Muscle layer of colon (tissue), 2 donors: ENCODE measurements around the gene ADK.
"Not testable (repeated sequence)": the region's sequence is repeated elsewhere in the genome, so short reads cannot be mapped to it uniquely, and the experiment has no call there.

Source experiments
- H3K27ac ChIP-seq: one replicate; pipeline ENCODE4 v1.7.0; 2013; ENCODE audit warnings: low read depth, mild to moderate bottlenecking, low read length, moderate library complexity
- H3K27me3 ChIP-seq, 2 donors: one replicate each; pipeline ENCODE4 v1.7.0; 2013; ENCODE audit warnings: low read length in 2 of 2, mild to moderate bottlenecking in 2 of 2; ENCODE audit not compliant: insufficient read depth in 2 of 2, control insufficient read depth in 1 of 2
- H3K36me3 ChIP-seq: one replicate; pipeline ENCODE4 v1.7.0; 2013; ENCODE audit warnings: mild to moderate bottlenecking, low read length; ENCODE audit not compliant: insufficient read depth
- H3K4me1 ChIP-seq: one replicate; pipeline ENCODE4 v1.7.0; 2013; ENCODE audit warnings: mild to moderate bottlenecking, low read length; ENCODE audit not compliant: insufficient read depth
- H3K4me3 ChIP-seq, 2 donors: one replicate each; pipeline ENCODE4 v1.7.0; 2013; ENCODE audit warnings: low read length in 2 of 2, low read depth in 1 of 2, mild to moderate bottlenecking in 1 of 2, moderate library complexity in 1 of 2
- H3K9ac ChIP-seq: one replicate; pipeline ENCODE4 v1.7.0; 2013; ENCODE audit warnings: low read length
- H3K9me3 ChIP-seq: one replicate; pipeline ENCODE4 v1.7.0; 2013; ENCODE audit warnings: mild to moderate bottlenecking, low read length
- donor health status: abdominal sarcoma.
- donor health status: Adenocarcinoma of cecum.

Gene ADK

DNA sequence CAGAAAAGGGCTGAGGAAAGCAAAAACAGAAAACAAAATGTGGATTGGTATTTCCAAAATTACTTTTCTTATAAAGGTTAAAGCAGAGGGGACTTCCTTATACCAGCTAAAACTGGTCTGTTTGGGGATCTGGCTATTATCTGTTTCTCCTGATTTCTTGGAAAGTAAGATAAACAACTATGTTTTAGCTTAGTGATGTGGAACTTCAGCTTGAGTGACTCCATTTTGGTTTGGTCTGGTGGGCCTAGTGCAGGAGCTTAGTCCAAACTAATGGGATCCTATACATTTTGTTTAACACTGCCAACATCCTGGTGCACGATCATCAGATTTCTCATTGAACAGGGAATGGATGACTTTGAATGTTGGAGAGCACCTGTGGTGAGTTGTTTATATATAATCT, 283.5 kb downstream of the ADK start:
- no peaks in the 10 kb centered on the region for H3K27me3 ChIP-seq
- H3K4me1 ChIP-seq = no peaks in the 10 kb centered on the region
- H3K4me3 ChIP-seq = no peak overlapping the region
- no peaks in the 10 kb centered on the region for H3K36me3 ChIP-seq
- H3K9me3 ChIP-seq = no peaks in the 10 kb centered on the region
- H3K9ac ChIP-seq = no peak overlapping the region
- no peak overlapping the region for H3K27ac ChIP-seq

DNA sequence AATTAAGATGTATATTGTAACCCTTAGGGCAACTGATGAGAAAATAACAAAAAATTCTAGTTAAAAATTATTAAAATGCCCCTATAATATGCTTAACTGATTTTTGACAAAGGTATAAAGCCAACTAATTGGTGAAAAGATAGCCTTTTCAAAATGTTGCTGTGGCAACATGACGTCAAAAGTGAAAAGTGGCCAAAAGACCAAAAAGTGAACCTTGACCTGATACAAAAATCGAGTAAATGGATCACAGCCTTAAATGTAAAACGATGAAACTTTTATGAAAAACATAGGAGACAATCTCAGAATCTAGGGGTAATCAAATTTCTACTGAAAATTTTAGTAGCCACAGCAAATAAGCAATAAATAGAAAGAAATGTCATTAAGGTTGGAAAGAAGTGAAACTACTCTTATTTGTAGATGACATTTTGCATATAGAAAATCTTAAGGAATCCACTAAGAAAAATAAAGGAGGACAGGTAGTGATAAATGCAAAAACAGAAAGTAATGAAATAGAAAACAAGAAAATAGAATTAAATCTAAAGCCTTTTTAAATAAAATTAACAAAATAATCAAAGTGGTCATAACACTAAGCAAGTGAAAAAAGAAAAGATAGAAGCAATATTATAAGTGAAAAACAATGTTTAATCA, 285.6 kb downstream of the ADK start:
- H3K9me3 ChIP-seq = no peaks in the 10 kb centered on the region
- no peak overlapping the region for H3K27ac ChIP-seq
- no peaks in the 10 kb centered on the region for H3K36me3 ChIP-seq
- H3K9ac ChIP-seq = no peak overlapping the region
- H3K27me3 ChIP-seq = no peaks in the 10 kb centered on the region
- H3K4me3 ChIP-seq = no peak overlapping the region
- no peaks in the 10 kb centered on the region for H3K4me1 ChIP-seq

DNA sequence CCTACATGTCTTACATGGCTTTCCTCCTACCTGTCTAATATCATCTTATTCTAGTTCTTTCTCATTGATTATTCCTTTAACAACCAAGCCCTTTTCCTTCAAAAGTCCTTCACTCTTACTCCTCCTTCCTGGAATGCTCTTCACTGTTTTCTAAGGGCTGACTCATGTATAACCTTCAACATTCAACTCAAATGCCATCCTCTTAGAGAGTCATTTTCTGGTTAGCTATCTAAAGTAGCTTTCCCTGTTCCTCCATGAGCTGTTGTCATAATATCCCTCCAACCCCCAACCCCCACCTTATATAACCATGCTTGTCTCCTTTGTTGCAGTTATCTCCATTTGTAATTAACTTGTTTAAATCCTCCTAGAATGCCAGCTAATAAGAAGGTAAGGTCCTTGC, 286.8 kb downstream of the ADK start:
- Histone ChIP-seq H3K9ac (no peak overlapping the region), H3K27ac (no peak overlapping the region), H3K9me3 (no peaks in the 10 kb centered on the region), H3K36me3 (no peaks in the 10 kb centered on the region), H3K27me3 (no peaks in the 10 kb centered on the region), H3K4me1 (no peaks in the 10 kb centered on the region), H3K4me3 (no peak overlapping the region)

DNA sequence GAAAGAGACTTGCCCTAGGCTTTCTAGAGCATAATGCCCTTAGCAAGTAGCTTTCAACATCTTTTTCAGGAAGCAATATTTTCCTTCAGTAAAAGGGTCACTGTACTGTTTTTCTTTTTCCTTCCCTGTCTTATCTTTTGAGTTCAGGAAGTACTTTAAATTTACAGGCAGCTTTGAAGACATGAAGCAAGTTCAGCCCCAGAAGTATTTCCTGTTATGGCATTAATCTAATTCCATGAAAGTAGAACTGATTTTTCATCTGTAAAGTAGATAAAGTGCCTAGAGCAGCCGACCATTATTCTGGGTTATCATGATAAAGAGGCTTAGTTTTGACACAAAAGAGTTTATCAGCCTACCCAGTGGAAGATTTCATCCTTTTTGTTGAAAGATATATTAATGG, 288.2 kb downstream of the ADK start:
- no peaks in the 10 kb centered on the region for H3K36me3 ChIP-seq
- H3K9me3 ChIP-seq = no peaks in the 10 kb centered on the region
- H3K9ac ChIP-seq = no peak overlapping the region
- H3K27ac ChIP-seq = no peak overlapping the region
- H3K4me3 ChIP-seq = no peak overlapping the region
- no peaks in the 10 kb centered on the region for H3K4me1 ChIP-seq
- no peaks in the 10 kb centered on the region for H3K27me3 ChIP-seq

DNA sequence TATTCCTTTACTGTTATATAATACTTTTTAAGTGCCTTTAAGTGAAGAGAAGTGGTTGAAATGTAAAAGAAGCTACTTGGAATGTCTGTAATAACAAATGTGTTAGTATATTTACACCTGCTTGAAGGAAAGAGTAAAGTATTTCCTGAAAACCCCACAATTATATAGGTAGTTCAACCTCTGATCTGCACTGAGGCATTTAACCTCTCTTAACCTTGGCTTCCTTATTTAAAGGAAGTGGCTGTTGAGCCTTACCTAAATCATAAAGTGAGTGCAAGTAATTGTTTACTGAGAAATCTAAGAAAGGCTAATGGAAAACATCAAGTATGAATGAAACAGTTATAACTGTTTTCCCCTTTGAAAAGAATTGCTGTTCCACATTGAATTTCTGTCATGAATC, 294.5 kb downstream of the ADK start:
- no peak overlapping the region for H3K9ac ChIP-seq
- no peaks in the 10 kb centered on the region for H3K36me3 ChIP-seq
- H3K4me1 ChIP-seq = no peaks in the 10 kb centered on the region
- H3K27ac ChIP-seq = no peak overlapping the region
- no peaks in the 10 kb centered on the region for H3K9me3 ChIP-seq
- no peak overlapping the region for H3K4me3 ChIP-seq
- no peaks in the 10 kb centered on the region for H3K27me3 ChIP-seq

DNA sequence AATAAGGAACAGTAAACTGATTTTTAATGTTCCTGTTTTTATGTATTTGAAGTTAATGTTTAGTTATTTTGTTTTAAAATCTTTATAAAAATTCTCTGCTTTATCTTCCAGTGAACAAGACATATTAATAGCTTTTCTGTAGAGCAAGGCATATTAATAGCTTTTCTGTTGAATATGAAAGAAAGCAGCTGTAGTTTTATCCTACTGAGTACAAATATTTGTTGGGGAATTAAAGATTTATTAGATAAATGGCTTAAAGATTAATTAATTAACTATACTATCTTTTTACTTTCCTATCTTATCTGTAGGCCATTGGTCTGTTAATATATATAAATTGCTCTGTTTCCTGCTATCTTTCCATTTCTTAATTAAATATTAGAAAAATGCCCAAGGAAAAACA, 299.6 kb downstream of the ADK start:
- no peaks in the 10 kb centered on the region for H3K36me3 ChIP-seq
- no peaks in the 10 kb centered on the region for H3K9me3 ChIP-seq

DNA sequence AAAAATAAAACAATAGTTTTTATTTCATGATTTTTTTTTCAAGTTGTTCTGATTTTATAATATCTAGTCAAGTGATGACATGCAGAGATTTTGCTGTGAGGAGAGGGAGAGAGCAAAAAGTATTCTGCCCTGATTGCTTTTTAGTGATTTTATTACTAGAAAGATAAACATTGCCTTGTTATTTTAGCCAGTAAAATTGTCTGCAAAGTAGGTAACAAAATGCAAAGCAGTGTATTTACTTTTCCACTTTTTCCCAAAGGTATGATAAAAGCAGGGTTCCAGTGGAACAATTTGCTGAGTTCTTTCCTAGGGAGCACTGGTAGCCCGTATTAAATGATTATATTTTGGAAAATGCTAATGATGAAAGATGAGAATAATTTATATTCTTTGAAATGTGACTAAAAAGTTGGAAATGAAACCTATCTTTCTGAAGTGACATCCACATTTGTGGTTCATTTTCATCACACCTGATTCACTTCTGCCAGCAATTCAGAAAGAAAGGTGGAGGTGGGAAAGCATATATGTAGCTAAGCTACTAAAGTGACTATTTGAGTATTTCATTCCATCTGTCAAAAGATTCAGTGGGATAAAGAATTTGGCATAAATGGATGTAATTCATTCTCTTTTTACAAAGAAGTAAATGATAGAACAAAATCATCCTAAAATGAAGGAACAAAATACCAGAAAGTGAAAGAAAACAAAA, 300.3 kb downstream of the ADK start:
- no peak overlapping the region for H3K9ac ChIP-seq
- H3K27ac ChIP-seq = no peak overlapping the region
- H3K9me3 ChIP-seq = no peaks in the 10 kb centered on the region
- no peaks in the 10 kb centered on the region for H3K27me3 ChIP-seq
- no peaks in the 10 kb centered on the region for H3K4me1 ChIP-seq
- no peak overlapping the region for H3K4me3 ChIP-seq
- no peaks in the 10 kb centered on the region for H3K36me3 ChIP-seq

More for the DNA sequence above, 299.6 kb downstream of the ADK start:
- H3K27me3 ChIP-seq = no peaks in the 10 kb centered on the region
- H3K27ac ChIP-seq = no peak overlapping the region
- no peak overlapping the region for H3K4me3 ChIP-seq
- no peaks in the 10 kb centered on the region for H3K4me1 ChIP-seq
- H3K9ac ChIP-seq = no peak overlapping the region

DNA sequence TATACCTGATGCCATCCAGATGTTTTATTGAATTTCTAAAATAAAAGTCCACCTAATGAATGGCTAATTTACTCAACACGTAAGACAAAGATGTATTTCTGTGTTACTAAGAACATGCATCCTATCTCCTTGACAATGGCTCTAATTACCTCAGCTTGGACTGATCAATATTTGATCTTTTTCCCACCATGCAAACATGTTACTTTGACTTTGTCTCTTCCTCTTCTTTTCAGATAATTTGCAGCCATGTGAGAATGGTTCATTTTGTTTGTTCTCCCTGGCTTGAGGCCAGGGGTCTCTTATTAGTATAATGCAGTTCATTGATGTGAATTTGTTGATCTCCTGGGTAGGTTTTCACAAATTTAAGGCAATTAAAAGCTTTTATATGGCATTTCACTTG, 302.1 kb downstream of the ADK start:
- Histone ChIP-seq H3K4me3 (no peak overlapping the region), H3K27me3 (no peaks in the 10 kb centered on the region), H3K4me1 (no peaks in the 10 kb centered on the region), H3K27ac (no peak overlapping the region), H3K9me3 (no peaks in the 10 kb centered on the region), H3K36me3 (no peaks in the 10 kb centered on the region), H3K9ac (no peak overlapping the region)

DNA sequence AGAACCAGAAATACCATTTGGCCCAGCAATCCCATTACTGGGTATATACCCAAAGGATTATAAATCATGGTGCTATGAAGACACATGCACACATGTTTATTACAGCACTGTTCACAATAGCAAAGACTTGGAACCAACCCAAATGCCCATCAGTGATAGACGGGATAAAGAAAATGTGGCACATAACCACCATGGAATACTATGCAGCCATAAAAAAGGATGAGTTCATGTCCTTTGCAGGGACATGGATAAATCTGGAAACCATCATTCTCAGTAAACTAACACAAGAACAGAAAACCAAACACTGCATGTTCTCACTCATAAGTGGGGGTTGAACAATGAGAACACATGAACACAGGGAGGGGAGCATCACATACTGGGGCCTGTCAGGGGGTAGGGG, 306.5 kb downstream of the ADK start:
- not testable (repeated sequence) for H3K4me3 ChIP-seq, H3K9ac ChIP-seq, H3K27ac ChIP-seq, H3K9me3 ChIP-seq, H3K36me3 ChIP-seq, H3K4me1 ChIP-seq, H3K27me3 ChIP-seq

DNA sequence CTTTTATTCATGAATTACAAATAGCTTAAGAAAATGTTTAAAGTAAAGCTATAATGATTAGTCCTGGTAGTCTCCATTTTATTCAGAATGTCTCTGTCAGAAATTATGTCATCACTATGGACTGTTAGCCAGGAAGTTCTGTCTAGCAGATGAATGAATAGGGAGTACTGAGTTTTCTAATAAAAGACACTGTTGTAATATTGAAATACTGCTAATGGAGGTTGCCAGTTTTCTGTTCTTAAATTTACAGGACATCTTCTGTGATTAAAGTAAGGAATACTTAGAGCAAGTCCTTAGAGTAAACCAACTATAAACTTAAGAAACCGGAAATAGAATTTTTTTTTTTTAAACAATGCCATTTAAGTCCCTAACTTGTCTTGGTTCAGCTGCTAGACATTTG, 309.8 kb downstream of the ADK start:
- H3K4me1 ChIP-seq = peaks cover 9% of the 10 kb centered on the region
- H3K27ac ChIP-seq = no peak overlapping the region
- no peaks in the 10 kb centered on the region for H3K27me3 ChIP-seq
- no peaks in the 10 kb centered on the region for H3K36me3 ChIP-seq
- H3K9ac ChIP-seq = no peak overlapping the region
- no peaks in the 10 kb centered on the region for H3K9me3 ChIP-seq
- H3K4me3 ChIP-seq = no peak overlapping the region

DNA sequence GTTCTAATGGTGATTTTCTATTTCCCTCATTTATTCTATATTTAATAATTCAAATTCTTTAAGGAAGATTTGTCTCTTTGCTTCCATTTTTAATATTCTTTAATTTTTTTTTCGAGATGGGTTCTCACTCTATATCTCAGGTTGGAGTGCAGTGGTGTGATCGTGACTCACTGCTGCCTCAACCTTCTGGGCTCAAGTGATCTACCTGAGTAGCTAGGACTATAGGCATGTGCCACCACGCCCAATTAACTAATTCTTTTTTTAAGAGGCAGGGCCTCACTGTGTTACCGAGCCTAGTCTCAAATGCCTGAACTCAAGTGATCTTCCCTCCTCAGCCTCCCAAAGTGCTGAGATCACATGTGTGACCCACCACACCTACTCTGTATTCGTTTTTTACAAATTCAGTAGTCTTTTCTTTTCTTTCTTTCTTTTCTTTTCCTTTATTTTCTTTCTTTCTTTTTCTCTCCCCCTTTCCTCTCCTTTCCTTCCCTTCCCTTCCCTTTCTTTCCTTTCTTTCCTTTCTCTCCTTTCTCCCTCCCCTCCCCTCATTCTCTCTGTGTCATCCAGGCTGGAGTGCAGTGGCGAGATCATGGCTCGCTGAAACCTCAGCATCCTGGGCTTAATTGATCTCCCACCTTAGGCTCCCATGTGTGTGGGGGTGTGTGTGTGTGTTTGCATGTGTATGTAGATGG, 323.1 kb downstream of the ADK start:
- H3K4me3 ChIP-seq = no peak overlapping the region
- no peaks in the 10 kb centered on the region for H3K27me3 ChIP-seq
- no peak overlapping the region for H3K27ac ChIP-seq
- H3K9ac ChIP-seq = no peak overlapping the region
- H3K36me3 ChIP-seq = no peaks in the 10 kb centered on the region
- H3K9me3 ChIP-seq = no peaks in the 10 kb centered on the region
- no peaks in the 10 kb centered on the region for H3K4me1 ChIP-seq
